Left lung (tissue), 10 donors: ENCODE measurements around the gene DLG2. TPM values are rescaled to one million over a fixed set of nuclear protein-coding genes. Genes with fewer than 3 reads are reported as not detected.
"Not testable (repeated sequence)": the region's sequence is repeated elsewhere in the genome, so short reads cannot be mapped to it uniquely, and the experiment has no call there.

Source experiments
- ATAC-seq: fragments of 200-7000 bp; cut with Tn5 transposase; one replicate; pipeline ENCODE4 v1.9.1; 2020; ENCODE audit warnings: moderate library complexity
- DNase-seq, 4 donors: peaks; one replicate each; pipeline ENCODE4 v3.0.0-alpha.2; 2013 to 2020
- H3K27ac ChIP-seq, 2 donors: fragments of 200-600 bp; sonication (generic) in 1 of 2; one replicate each; pipeline versions ENCODE4 v1.5.0 to v1.8.0; 2020 to 2021
- H3K27me3 ChIP-seq, 2 donors: fragments of 200-600 bp; sonication (generic) in 1 of 2; one replicate each; pipeline versions ENCODE4 v1.5.0 to v1.8.0; 2020 to 2021
- H3K36me3 ChIP-seq, 2 donors: fragments of 200-600 bp; sonication (generic) in 1 of 2; one replicate each; pipeline versions ENCODE4 v1.5.0 to v1.8.0; 2020 to 2021
- H3K4me1 ChIP-seq, 2 donors: fragments of 200-600 bp; one replicate each; pipeline ENCODE4 v1.8.0; 2021
- H3K4me3 ChIP-seq, 2 donors: fragments of 200-600 bp; sonication (generic) in 1 of 2; one replicate each; pipeline versions ENCODE4 v1.5.0 to v1.8.0; 2020 to 2021; ENCODE audit warnings: mild to moderate bottlenecking in 1 of 2
- H3K9me3 ChIP-seq, 2 donors: fragments of 200-600 bp; sonication (generic) in 1 of 2; one replicate each; pipeline versions ENCODE4 v1.5.0 to v1.8.0; 2020 to 2021
- CTCF ChIP-seq, 2 donors: fragments of 200-600 bp; sonication (generic) in 1 of 2; IDR thresholded peaks; one replicate each; pipeline versions ENCODE4 v1.5.0 to v1.8.0; 2021; ENCODE audit warnings: antibody characterized with exemption in 2 of 2
- intact Hi-C, 2 donors: fragments of 100-400 bp; cut with DNase I; formaldehyde crosslinking; loops; one replicate each; pipeline versions ENCODE4 v1.11.2 to v1.14.2; 2022
- polyA plus RNA-seq, 6 donors: library from polyadenylated mRNA; unstranded; fragments of 120-200 nt; gene quantifications; one replicate each; pipeline ENCODE4 v1.2.1, GENCODE V29; 2013; ENCODE audit not compliant: insufficient read length in 6 of 6
- total RNA-seq, 2 donors: library from RNA; stranded (reverse); fragmentation: NEBNext Ultra II Directional; extraction: Animal tissue kit (Norgen Biotek cat#: 25700); gene quantifications; one replicate each; pipeline ENCODE4 v1.2.1, GENCODE V29; 2021
- donor health status: DM: no; HTN: yes; CAD: no.
- donor health status: DM: no; HTN: no; CAD: no.

DLG2 gene
- total and polyA plus RNA-seq, 8 donors: 4.5 to 15.0 (median 8.6) TPM

GRCh38 chr11:83427943-83428342 is 2199.2 kb downstream of the DLG2 start:
- no peak overlapping the region for H3K27ac ChIP-seq
- no peak for TF ChIP-seq CTCF (IDR thresholded peaks at IDR 0.05)
- no peaks in the 10 kb centered on the region for H3K4me1 ChIP-seq
- no peaks in the 10 kb centered on the region for H3K36me3 ChIP-seq
- H3K9me3 ChIP-seq: peaks cover 0 to 5% of the 10 kb centered on the region in 2 donors
- H3K4me3 ChIP-seq: no peak overlapping the region
- DNase-seq (no peak), ATAC-seq (no peak)
- intact Hi-C loops: no loop called here
- no peaks in the 10 kb centered on the region for H3K27me3 ChIP-seq

GRCh38 chr11:83427501-83427900 is 2199.6 kb downstream of the DLG2 start:
- no peaks in the 10 kb centered on the region for H3K4me1 ChIP-seq
- TF ChIP-seq CTCF (IDR thresholded peaks at IDR 0.05): no peak
- DNase-seq (no peak), ATAC-seq (no peak)
- intact Hi-C loops: no loop called here
- no peaks in the 10 kb centered on the region for H3K27me3 ChIP-seq
- H3K36me3 ChIP-seq: no peaks in the 10 kb centered on the region
- H3K27ac ChIP-seq: no peak overlapping the region
- H3K4me3 ChIP-seq: no peak overlapping the region
- H3K9me3 ChIP-seq: peaks cover 0 to 10% of the 10 kb centered on the region in 2 donors

GRCh38 chr11:83425137-83425466 is 2202.0 kb downstream of the DLG2 start:
- intact Hi-C loops: no loop called here
- DNase-seq (no peak), ATAC-seq (no peak)
- Histone ChIP-seq H3K9me3 (peaks cover 0 to 23% of the 10 kb centered on the region in 2 donors), H3K27me3 (no peaks in the 10 kb centered on the region), H3K27ac (no peak overlapping the region), H3K36me3 (no peaks in the 10 kb centered on the region), H3K4me1 (no peaks in the 10 kb centered on the region), H3K4me3 (no peak overlapping the region)
- TF ChIP-seq CTCF (IDR thresholded peaks at IDR 0.05): no peak

- intact Hi-C loops: no loop called here
- Histone ChIP-seq H3K27me3 (no peaks in the 10 kb centered on the region), H3K9me3 (peaks cover 0 to 23% of the 10 kb centered on the region in 2 donors), H3K36me3 (no peaks in the 10 kb centered on the region), H3K4me3 (no peak overlapping the region), H3K27ac (no peak overlapping the region), H3K4me1 (no peaks in the 10 kb centered on the region)
- no peak for DNase-seq
- no peak for TF ChIP-seq CTCF (IDR thresholded peaks at IDR 0.05)
- no peak for ATAC-seq
Observed at GRCh38 chr11:83424376-83425136, 2202.6 kb downstream of the DLG2 start.

- ATAC-seq, H3K4me3 ChIP-seq, intact Hi-C loops, H3K27me3 ChIP-seq, H3K27ac ChIP-seq, H3K4me1 ChIP-seq, H3K36me3 ChIP-seq, DNase-seq: not testable (repeated sequence)
- peaks cover 0 to 24% of the 10 kb centered on the region in 2 donors for H3K9me3 ChIP-seq
Observed at GRCh38 chr11:83422641-83423040, 2204.5 kb downstream of the DLG2 start.
